GM19025 (cell line): ENCODE results near the gene SMARCC2.

Experiments
- ATAC-seq: cut with Tn5 transposase; IDR thresholded peaks from one replicate; pipeline ENCODE4 v1.9.1; 2021; ENCODE audit warnings: mild to moderate bottlenecking, low read depth, moderate library complexity; ENCODE audit not compliant: unreplicated experiment

Gene SMARCC2

DNA sequence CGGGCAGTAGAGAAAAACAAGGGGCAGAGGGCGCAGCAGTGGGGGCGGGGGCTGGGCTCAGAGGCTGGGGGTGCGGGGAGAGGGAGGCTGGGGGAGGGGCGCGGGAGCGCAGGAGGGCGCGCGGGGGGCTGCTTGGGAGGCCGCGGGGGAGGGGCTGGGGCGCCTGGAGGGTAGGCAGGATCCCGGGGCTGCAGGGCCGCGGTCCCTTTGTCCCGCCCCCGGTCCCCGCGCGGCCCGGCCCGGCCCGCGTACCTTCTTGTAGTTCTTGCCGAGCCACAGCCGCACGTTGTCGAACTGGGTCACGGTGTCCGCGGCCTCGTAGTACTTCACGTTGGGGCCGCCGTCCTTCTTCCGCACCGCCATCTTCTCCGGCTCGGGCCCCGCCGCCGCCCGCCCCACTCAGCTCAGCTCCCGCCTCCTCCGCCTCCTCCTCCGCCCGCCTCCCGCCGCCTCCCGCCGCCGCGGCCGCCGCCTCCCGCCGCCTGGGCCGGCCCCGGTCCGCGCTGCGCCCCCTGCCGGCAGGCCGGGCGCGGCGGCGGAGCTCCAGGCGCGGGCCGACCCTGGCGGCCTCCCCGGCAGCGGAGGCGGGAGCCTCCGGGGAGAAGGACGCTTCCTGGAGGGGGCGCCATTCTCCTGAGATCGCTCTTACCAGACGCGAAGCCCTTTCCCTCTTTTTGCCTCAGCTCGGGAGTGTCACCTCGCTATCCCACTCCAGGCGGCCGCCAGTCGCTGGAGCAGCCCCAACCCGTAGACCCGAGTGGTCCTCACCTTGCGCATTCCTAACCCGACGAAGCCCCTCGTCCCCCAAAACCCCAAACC is at the start of gene SMARCC2:
SMARCC2 (minus strand) TSS at position 385 of the 819 bp plus-strand sequence; CDS start at position 363, 22 bp downstream.
- peak; percentile 76 for ATAC-seq

DNA sequence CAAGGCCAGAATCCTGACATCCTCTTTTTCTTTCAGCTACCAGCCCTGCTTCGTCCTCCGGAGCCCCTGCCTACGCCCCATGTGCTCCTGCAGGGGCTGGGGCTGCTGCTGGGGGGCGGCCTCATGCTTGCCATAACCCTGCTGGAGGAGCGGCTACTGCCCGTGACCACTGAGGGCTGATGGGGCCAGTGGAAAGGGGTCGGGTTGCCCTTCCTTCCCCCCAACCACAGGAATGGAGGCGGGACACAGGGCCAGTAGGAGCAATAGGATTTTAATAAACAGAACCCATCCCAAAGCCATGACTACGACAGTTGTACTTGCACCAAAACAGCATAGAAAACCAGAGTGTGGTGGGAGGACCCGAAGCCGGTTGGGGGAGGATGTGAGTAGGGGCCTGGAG is 48.3 kb upstream of the SMARCC2 start:
- no peak for ATAC-seq

DNA sequence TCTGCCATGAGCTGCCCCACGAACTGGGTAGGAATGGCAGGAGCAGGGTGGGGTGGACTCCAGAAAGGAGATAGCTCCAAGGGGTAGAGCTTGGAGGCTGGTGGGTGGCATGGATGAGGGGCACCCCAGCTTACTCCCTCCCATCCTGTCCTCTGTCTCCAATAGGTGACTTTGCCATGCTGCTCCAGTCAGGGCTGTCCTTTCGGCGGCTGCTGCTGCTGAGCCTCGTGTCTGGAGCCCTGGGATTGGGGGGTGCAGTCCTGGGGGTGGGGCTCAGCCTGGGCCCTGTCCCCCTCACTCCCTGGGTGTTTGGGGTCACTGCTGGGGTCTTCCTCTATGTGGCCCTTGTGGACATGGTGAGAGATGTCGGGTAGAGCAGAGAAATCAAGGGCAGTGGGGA is 47.7 kb upstream of the SMARCC2 start:
- no peak for ATAC-seq

GRCh38 chr12:56236091-56236490 is 46.8 kb upstream of the SMARCC2 start:
- no peak for ATAC-seq

DNA sequence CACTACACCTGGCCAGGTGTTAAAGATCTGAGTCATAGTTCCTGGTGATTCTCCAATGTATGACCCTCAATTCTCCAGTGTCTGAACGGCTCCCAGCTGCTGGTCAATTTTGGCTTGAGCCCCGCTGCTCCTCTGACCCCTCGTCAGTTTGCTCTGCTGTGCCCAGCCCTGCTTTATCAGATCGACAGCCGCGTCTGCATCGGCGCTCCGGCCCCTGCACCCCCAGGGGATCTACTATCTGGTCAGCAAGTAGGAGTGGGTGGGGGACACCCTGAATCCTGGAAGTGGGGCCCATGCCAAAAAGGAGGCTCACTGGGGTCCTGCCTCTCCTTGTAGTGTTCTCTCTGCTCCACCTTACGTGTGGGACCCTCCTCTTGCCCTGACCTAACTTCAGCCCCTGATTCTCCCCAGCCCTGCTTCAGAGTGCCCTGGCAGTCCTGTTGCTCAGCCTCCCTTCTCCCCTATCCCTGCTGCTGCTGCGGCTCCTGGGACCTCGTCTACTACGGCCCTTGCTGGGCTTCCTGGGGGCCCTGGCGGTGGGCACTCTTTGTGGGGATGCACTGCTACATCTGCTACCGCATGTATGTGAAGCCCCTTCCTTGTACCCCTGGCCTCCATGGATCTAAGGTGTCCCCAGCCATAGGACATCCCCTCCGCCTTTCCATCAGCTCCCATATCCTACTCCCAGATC is 45.6 kb upstream of the SMARCC2 start:
- ATAC-seq, result no peak

DNA sequence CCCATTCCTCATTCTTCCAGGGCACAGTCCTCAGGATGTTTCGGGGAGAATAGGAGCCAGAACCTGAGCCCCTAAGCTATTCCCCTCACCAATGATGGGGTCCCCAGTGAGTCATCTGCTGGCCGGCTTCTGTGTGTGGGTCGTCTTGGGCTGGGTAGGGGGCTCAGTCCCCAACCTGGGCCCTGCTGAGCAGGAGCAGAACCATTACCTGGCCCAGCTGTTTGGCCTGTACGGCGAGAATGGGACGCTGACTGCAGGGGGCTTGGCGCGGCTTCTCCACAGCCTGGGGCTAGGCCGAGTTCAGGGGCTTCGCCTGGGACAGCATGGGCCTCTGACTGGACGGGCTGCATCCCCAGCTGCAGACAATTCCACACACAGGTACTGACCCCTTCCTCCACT is 41.9 kb upstream of the SMARCC2 start:
- ATAC-seq, result no peak

GRCh38 chr12:56230432-56231183 is 41.3 kb upstream of the SMARCC2 start:
- no peak for ATAC-seq

GRCh38 chr12:56229916-56230431 is 40.7 kb upstream of the SMARCC2 start, which contains the start of gene SLC39A5:
SLC39A5 (plus strand) TSS chr12:56230051; CDS start chr12:56231275, 1,224 bp downstream.
- no peak for ATAC-seq

GRCh38 chr12:56229082-56229481 is 39.8 kb upstream of the SMARCC2 start:
- no peak for ATAC-seq

DNA sequence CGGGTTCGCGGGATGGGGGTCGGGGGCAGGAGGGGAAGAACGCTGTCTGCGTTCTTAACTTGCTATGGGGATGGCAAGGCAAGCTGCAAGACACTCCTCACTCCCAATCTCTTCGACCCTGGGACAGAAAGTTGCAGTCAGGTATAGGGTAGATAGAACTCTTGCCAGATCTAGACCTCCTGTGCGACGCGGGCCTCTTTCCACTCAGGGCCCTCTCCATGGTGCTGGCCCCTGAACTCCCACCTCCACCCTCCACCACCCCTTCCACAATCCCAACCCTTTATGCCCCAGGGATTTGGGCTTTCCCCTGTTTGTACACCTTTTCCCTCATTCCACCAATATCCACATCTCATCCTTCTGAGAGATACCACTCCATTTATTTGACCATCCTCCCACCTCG is 35.7 kb upstream of the SMARCC2 start:
- no peak for ATAC-seq

- peak; percentile 79 for ATAC-seq
Observed at GRCh38 chr12:56224102-56224701, 34.9 kb upstream of the SMARCC2 start, which contains the start of gene NABP2. NABP2 (plus strand) TSS chr12:56224342; CDS start chr12:56224857, 515 bp downstream.

GRCh38 chr12:56223571-56224101 is 34.4 kb upstream of the SMARCC2 start:
- ATAC-seq, result no peak

DNA sequence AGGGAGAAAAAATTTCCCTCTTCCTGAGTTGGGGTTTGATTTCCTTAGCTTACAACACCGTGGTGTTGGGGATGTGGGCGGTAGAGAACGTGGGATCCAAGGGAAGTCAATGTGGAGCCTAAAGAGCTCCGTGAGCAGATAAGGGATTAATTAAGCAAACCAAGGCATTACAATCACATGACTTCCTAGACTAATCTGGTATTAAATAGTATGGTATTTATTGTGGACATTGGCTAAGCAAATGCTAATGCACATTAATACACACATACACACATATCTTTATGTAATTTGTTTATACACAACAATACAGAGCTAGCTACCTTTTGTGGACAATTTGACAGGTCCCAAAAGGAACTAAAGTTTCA is 33.2 kb upstream of the SMARCC2 start:
- ATAC-seq, result no peak

DNA sequence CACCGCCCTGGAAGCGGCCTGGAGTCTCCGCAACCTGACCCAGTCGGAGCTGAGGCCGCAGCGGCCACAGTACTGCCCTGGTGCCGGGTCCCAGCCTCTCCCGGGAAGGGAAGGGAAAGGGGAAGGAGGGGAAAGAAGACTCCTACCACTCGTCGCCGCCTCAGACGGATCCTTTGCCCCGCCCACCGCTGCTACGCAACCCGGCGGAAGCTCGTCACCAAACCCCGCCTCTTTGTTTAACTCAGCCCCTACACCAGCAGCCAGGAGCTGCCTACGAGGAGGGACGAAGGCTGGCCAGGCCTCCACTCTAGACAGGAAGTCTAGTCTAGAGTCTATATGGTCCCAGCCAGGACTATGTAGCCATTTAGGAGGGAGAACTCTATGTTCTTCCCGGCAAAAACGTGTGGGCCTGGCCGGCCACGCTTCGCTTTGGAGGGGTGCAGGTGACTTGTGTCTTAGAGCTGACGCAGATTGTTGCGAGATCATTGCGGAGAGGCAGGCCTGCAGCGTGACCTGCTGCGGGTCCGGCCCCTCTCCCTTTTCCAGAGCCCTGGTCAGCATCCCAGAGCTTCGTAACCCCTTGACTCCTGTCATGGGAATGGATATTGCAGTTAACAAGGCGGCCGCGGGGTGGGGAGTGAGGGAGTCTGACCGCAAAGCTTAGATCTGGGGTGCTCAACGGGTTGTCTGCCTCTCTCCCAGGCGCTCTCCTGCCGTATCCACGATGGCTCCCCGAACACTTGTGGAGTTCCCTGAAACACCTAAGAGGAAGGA is 32.7 kb upstream of the SMARCC2 start, which contains the start of gene RNF41:
RNF41 (minus strand) TSS at position 166 of the 774 bp plus-strand sequence. CDS start 7,875 bp downstream, outside the sequence.
- ATAC-seq, result peak; percentile 76

DNA sequence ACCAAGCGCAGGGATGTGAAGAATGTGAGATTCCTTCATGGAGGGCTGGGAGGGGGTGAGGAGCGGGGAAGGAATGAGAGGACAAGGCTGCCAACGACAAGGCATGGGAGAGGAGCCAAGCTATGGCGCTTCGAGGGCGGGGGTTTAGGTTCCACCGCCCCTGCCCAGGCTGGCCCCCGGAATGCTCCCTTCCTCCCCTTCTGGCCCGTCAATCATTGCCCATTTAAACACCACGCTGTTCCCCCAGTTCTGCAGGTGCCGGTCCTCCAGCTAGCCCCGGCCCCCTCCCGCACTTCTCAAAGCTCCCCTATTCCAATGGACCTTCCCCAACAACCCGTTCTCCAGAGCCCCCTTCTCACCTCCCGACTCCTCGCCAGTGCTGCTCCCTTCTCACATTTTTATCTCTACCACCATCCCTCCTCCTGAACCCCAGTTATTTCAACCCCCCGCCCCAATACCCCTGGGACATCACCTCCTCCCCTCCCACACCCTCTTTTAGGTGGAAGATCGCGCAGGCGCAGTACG is 32.0 kb upstream of the SMARCC2 start:
- peak; percentile 20 for ATAC-seq

DNA sequence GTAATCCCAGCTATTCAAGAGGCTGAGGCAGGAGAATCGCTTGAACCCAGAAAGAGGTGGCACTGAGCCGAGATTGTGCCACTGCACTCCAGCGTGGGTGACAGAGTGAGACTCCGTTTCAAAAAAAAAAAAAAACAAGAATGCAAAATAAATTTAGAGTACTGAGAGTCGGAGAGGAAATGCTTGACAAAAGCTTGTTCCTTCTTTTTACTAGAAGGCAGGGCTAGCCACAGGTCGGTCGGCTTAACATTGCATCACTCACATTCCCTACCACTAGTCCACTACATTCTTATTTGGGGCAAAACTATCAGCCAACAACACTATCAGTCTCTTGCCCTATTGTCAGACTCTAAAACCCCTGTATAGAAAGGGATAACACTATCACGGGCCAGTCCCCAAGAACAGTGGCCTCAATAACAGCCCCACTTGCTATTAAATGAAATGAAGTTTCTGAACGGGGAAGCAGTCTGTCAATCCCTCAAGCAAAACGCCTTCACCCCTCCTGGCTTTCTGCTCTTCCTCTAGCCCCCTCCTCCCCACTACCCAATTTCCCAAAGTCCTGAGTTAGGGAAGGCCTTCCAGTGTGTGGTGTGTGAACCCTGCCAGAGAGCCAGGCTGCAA is 31.4 kb upstream of the SMARCC2 start:
- ATAC-seq, result no peak

DNA sequence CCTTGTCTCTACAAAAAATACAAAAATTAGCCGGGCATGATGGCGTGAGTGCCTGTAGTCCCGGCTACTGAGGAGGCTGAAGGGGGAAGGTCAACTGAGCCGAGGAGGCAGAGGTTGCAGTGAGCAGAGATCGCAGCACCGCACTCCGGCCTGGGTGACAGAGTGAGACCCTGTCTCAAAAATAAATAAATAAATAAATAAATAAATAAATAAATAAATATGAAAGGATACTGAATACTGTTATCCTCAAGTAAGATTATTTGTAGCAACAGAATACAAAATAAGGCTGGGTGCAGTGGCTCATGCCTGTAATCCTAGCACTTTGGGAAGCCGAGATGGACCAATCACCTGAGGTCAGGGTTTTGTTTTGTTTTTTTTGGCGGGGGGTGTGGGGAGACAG is 30.6 kb upstream of the SMARCC2 start:
- ATAC-seq, result no peak

DNA sequence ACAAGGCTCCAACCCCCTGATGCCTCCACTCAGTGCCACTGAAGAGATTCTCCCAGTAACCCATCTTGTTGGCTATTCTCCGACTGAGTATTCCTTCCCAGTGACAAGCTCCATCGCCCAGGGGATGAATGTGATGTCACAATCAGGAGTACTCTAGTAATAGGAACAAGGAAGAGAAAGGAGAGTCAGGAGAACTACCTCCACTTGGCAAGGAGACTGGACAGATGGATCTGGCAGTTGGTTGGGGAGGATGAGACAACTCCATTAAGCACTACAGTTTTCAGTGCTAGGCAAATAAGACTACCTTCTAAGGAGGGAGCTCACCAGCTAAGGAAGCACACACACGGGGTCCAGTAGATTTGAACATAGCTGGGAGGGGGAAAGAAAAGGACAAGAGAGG is 27.2 kb upstream of the SMARCC2 start:
- no peak for ATAC-seq

GRCh38 chr12:56213878-56214277 is 24.6 kb upstream of the SMARCC2 start:
- ATAC-seq, result no peak
